ENCODE results near the gene NR2F1. TPM values are rescaled to one million over a fixed set of nuclear protein-coding genes. Genes with fewer than 3 reads are reported as not detected.

The NR2F1 gene
- total RNA-seq, 1 donor from 2014 or later = 34.7 TPM

GRCh38 chr5:93642526-93642925, 59.5 kb downstream of the NR2F1 start:
- no peak for DNase-seq

Other genes with a start within 250 kb of the NR2F1 start
- 11.2 and 18.4 TPM in 2 replicates for gene NR2F1-AS1, start 2.0 kb upstream of the NR2F1 start, total RNA-seq
- gene POU5F2, start 158.4 kb downstream of the NR2F1 start, total RNA-seq = 0.65 and 1.2 TPM in 2 replicates